ENCODE results near the gene LILRB3. TPM values are rescaled to one million over a fixed set of nuclear protein-coding genes. Genes with fewer than 3 reads are reported as not detected.
"Not testable (repeated sequence)": the region's sequence is repeated elsewhere in the genome, so short reads cannot be mapped to it uniquely, and the experiment has no call there.

Gene LILRB3
- polyA plus RNA-seq, 1 donor (not counting 4 experiments of a cell fraction or from before 2014, with no cell fraction given), result not detected

GRCh38 chr19:54172471-54173358 is 50.1 kb downstream of the LILRB3 start, which contains the start of gene TMC4:
TMC4 (minus strand) TSS chr19:54173160; CDS start chr19:54173117, 43 bp downstream.
- peak within 1 kb of the TSS; percentile 40 for H2AFZ ChIP-seq (ENCODE audit: control insufficient read depth, low read length)

GRCh38 chr19:54171736-54172431 is 50.9 kb downstream of the LILRB3 start:
- dilution Hi-C loops (cut with MboI; ENCODE audit: extremely low pct_ligation_motif_present, low sequenced_read_pairs); DNase-seq (ENCODE audit: low read depth, low spot score): not testable (repeated sequence)

More at GRCh38 chr19:54172471-54173358, 50.1 kb downstream of the LILRB3 start, which contains the start of gene TMC4:
- H3K36me3 ChIP-seq (ENCODE audit: control insufficient read depth in 2 of 2, extremely low read depth in 1 of 2, insufficient read depth in 2 of 2, low read length in 2 of 2), result peaks cover 0 to 3% of the 10 kb centered on the region in 2 experiments
- no peaks in the 10 kb centered on the region for H3K79me2 ChIP-seq (ENCODE audit: control insufficient read depth, insufficient read depth, low read length)
- no peaks in the 10 kb centered on the region for H3K9me3 ChIP-seq (ENCODE audit: control insufficient read depth, low read depth, low read length)
- no peak for DNase-seq (ENCODE audit: low read depth, low spot score)
- H4K20me1 ChIP-seq (ENCODE audit: control insufficient read depth, extremely low read depth, insufficient read depth, low read length), result no peaks in the 10 kb centered on the region
- H3K4me3 ChIP-seq (ENCODE audit: control insufficient read depth in 2 of 3, extremely low read depth in 1 of 3, insufficient read depth in 2 of 3, low read depth in 1 of 3, low read length in 3 of 3), result peak within 1 kb of the TSS; percentile 36 to 63 (median 62)
- peak within 1 kb of the TSS; percentile 73 for H3K4me2 ChIP-seq (ENCODE audit: control insufficient read depth, extremely low read depth, insufficient read depth, low read depth, low read length)
- FAIRE-seq, result peak; percentile 72
- no peak for TF ChIP-seq EZH2 (IDR thresholded peaks at IDR 0.05; ENCODE audit: low read length)
- TF ChIP-seq, protein P1, sequence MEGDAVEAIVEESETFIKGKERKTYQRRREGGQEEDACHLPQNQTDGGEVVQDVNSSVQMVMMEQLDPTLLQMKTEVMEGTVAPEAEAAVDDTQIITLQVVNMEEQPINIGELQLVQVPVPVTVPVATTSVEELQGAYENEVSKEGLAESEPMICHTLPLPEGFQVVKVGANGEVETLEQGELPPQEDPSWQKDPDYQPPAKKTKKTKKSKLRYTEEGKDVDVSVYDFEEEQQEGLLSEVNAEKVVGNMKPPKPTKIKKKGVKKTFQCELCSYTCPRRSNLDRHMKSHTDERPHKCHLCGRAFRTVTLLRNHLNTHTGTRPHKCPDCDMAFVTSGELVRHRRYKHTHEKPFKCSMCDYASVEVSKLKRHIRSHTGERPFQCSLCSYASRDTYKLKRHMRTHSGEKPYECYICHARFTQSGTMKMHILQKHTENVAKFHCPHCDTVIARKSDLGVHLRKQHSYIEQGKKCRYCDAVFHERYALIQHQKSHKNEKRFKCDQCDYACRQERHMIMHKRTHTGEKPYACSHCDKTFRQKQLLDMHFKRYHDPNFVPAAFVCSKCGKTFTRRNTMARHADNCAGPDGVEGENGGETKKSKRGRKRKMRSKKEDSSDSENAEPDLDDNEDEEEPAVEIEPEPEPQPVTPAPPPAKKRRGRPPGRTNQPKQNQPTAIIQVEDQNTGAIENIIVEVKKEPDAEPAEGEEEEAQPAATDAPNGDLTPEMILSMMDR (optimal IDR thresholded peaks at IDR 0.05 in 1 of 3, IDR thresholded peaks at IDR 0.05 in 1 of 3, conservative IDR thresholded peaks at IDR 0.05 in 1 of 3; ENCODE audit: extremely low read depth in 1 of 3, insufficient read depth in 2 of 3, low read length in 3 of 3), result peak; percentile 39 to 42 (median 42)
- no peaks in the 10 kb centered on the region for H3K9me1 ChIP-seq (ENCODE audit: control insufficient read depth, extremely low read depth, insufficient read depth, low read length)
- dilution Hi-C loops (cut with MboI; ENCODE audit: extremely low pct_ligation_motif_present, low sequenced_read_pairs), result no loop called here
- H3K27ac ChIP-seq (ENCODE audit: control insufficient read depth, insufficient read depth, low read length), result peak within 1 kb of the TSS; percentile 20
- no peaks in the 10 kb centered on the region for H3K27me3 ChIP-seq (ENCODE audit: control insufficient read depth, extremely low read depth, insufficient read depth, low read length)
- peak within 1 kb of the TSS; percentile 62 for H3K9ac ChIP-seq (ENCODE audit: control insufficient read depth, extremely low read depth, insufficient read depth, low read length)
- peaks cover 4% of the 10 kb centered on the region for H3K4me1 ChIP-seq (ENCODE audit: control insufficient read depth, extremely low read depth, insufficient read depth, low read length)

More at GRCh38 chr19:54171736-54172431, 50.9 kb downstream of the LILRB3 start:
- not testable (repeated sequence) for H3K79me2 ChIP-seq (ENCODE audit: control insufficient read depth, insufficient read depth, low read length); H3K27me3 ChIP-seq (ENCODE audit: control insufficient read depth, extremely low read depth, insufficient read depth, low read length); H3K9ac ChIP-seq (ENCODE audit: control insufficient read depth, extremely low read depth, insufficient read depth, low read length); H4K20me1 ChIP-seq (ENCODE audit: control insufficient read depth, extremely low read depth, insufficient read depth, low read length); FAIRE-seq; H3K36me3 ChIP-seq (ENCODE audit: control insufficient read depth in 2 of 2, extremely low read depth in 1 of 2, insufficient read depth in 2 of 2, low read length in 2 of 2); H2AFZ ChIP-seq (ENCODE audit: control insufficient read depth, low read length); H3K9me1 ChIP-seq (ENCODE audit: control insufficient read depth, extremely low read depth, insufficient read depth, low read length); H3K4me2 ChIP-seq (ENCODE audit: control insufficient read depth, extremely low read depth, insufficient read depth, low read depth, low read length); H3K9me3 ChIP-seq (ENCODE audit: control insufficient read depth, low read depth, low read length); H3K4me3 ChIP-seq (ENCODE audit: control insufficient read depth in 2 of 3, extremely low read depth in 1 of 3, insufficient read depth in 2 of 3, low read depth in 1 of 3, low read length in 3 of 3); H3K4me1 ChIP-seq (ENCODE audit: control insufficient read depth, extremely low read depth, insufficient read depth, low read length); H3K27ac ChIP-seq (ENCODE audit: control insufficient read depth, insufficient read depth, low read length)
